ENCODE results near the gene MYLIP. TPM values are rescaled to one million over a fixed set of nuclear protein-coding genes. Genes with fewer than 3 reads are reported as not detected.
A peak's percentile ranks its signal among the peaks of the same experiment; 100 is the strongest.

MYLIP gene
- total and polyA plus RNA-seq, 4 experiments from 2014 or later, result 17.5 to 88.8 (median 45.9) TPM

DNA sequence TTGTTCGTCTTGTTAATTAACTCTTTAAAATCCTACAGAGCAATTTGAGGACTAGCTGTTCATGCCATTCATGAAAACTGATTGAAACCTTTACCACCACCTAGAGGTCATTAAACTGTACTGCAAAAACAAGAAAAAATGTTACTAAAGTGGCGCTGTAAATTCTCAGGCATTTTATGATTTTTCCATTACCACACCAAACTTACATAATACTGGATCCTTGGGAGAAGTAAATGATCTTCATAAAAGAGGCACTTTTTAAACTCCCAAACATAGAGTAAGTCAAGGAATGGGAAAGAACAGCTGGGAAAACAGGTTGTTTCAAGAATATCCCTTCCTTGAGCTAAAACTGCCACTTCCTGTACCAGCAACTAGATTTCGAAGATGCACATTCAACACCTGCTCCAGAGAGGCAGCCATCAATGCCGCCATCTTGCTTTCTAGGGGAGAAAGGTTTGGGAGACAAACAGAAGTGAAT is 54.3 kb downstream of the MYLIP start:
- peaks cover 4 to 13% of the 10 kb centered on the region in 2 donors for H3K36me3 Mint-ChIP-seq
- H3K4me3 ChIP-seq (ENCODE audit: low read length in 2 of 2), result no peak overlapping the region
- peak overlapping the region in 3 of 8 donors; percentile 15 to 47 (median 35) for H3K4me3 Mint-ChIP-seq
- peaks cover 9 to 32% (median 25%) of the 10 kb centered on the region in 8 donors for H3K9me3 Mint-ChIP-seq
- peaks cover 24% of the 10 kb centered on the region for H3K4me1 ChIP-seq (ENCODE audit: insufficient read depth, low read length)
- CTCF ChIA-PET (ENCODE audit: partially characterized antibody), result interaction anchor here (0.6 to 7.7 kb wide), 34 partner anchors 8 to 560 kb away, joined by 3 to 158 read pairs (median 4); partner anchors contain the start of gene MYLIP
- peaks cover 22 to 44% (median 33%) of the 10 kb centered on the region in 4 donors for H3K4me1 Mint-ChIP-seq
- POLR2A ChIA-PET (ENCODE audit: partially characterized antibody), result interaction anchor here (1.1 to 7.3 kb wide), 5 partner anchors 53 to 521 kb away, joined by 3 to 82 read pairs (median 5); partner anchors contain the start of gene MYLIP
- H3K27me3 Mint-ChIP-seq, result peaks cover 0 to 1% of the 10 kb centered on the region in 2 donors
- no peak overlapping the region for H3K27ac ChIP-seq (ENCODE audit: low read depth, low read length)
- intact Hi-C loops (cut with micrococcal nuclease), result loop anchor here (1.0 kb wide), 3 partner anchors 23 to 492 kb away; no protein-coding TSS in a partner anchor
- H3K36me3 ChIP-seq (ENCODE audit: insufficient read depth, low read length), result no peaks in the 10 kb centered on the region
- H3K27ac Mint-ChIP-seq, result peak overlapping the region in 5 of 7 donors; percentile 23 to 71 (median 41)
- H3K9me3 ChIP-seq (ENCODE audit: control insufficient read depth in 1 of 2, low read length in 2 of 2), result peaks cover 0 to 4% of the 10 kb centered on the region in 2 donors
- peak in 3 of 5 donors; percentile 44 to 49 (median 48) for DNase-seq
- H3K27me3 ChIP-seq (ENCODE audit: insufficient read depth, low read length), result no peaks in the 10 kb centered on the region

DNA sequence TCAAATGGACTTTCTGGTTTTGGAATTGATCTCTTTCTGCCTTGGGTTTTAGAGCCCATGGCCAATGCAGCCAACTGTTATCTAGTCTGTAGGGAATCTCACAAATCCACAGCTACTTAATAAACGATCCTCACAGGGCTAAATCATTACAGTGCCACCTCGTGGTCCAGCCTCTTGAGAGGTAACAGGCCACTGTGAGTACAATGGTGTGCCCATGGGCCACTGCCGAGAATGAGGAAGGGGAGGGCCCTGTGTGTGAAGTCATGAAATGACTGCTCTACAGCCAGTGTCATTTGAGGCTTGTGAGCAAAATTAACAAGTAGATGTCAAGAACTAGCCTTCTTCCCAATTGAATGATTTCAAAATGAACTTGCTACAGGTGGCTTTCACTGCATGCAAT is 55.2 kb downstream of the MYLIP start:
- H3K9me3 Mint-ChIP-seq, result peaks cover 4 to 26% (median 19%) of the 10 kb centered on the region in 8 donors
- peaks cover 0 to 1% of the 10 kb centered on the region in 2 donors for H3K27me3 Mint-ChIP-seq
- H3K27ac ChIP-seq (ENCODE audit: low read depth, low read length), result no peak overlapping the region
- H3K27ac Mint-ChIP-seq, result peak overlapping the region in 1 of 7 donors; percentile 57
- CTCF ChIA-PET (ENCODE audit: partially characterized antibody), result interaction anchor here (1.0 to 7.7 kb wide), 8 partner anchors 15 to 490 kb away, joined by 3 to 158 read pairs (median 11); partner anchors contain the start of gene MYLIP
- POLR2A ChIA-PET (ENCODE audit: partially characterized antibody), result interaction anchor here (1.6 to 7.3 kb wide), 2 partner anchors 54 to 493 kb away, joined by 7 to 82 read pairs; partner anchors contain the start of gene MYLIP
- peaks cover 22% of the 10 kb centered on the region for H3K4me1 ChIP-seq (ENCODE audit: insufficient read depth, low read length)
- H3K36me3 Mint-ChIP-seq, result peaks cover 4 to 9% of the 10 kb centered on the region in 2 donors
- peaks cover 0 to 4% of the 10 kb centered on the region in 2 donors for H3K9me3 ChIP-seq (ENCODE audit: control insufficient read depth in 1 of 2, low read length in 2 of 2)
- intact Hi-C loops (cut with micrococcal nuclease), result no loop called here
- no peaks in the 10 kb centered on the region for H3K27me3 ChIP-seq (ENCODE audit: insufficient read depth, low read length)
- no peak overlapping the region for H3K4me3 Mint-ChIP-seq
- no peak overlapping the region for H3K4me3 ChIP-seq (ENCODE audit: low read length in 2 of 2)
- DNase-seq, result peak in 1 of 5 donors; percentile 9
- H3K36me3 ChIP-seq (ENCODE audit: insufficient read depth, low read length), result no peaks in the 10 kb centered on the region
- peaks cover 20 to 36% (median 28%) of the 10 kb centered on the region in 4 donors for H3K4me1 Mint-ChIP-seq

DNA sequence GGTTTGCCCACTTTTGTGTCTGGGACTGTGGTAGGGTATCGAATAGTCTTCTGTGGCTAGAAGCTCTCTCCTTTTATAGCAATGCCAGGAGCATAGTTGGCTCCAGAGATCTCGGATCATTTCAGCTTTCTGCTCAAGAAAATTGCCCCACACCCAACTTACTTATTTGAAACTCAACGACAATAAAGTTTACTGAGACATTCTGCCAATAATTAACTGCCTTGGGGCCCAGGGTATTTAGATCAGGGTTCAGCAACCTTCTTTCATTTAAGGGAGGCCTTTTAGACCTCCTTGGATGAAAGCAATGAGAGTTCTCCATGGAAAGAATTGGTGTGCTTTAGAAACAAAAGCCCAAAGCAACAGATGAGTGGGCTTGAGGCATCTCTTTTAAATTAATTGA is 55.7 kb downstream of the MYLIP start:
- no peak overlapping the region for H3K27ac ChIP-seq (ENCODE audit: low read depth, low read length)
- H3K9me3 ChIP-seq (ENCODE audit: control insufficient read depth in 1 of 2, low read length in 2 of 2), result peaks cover 0 to 4% of the 10 kb centered on the region in 2 donors
- Mint-ChIP-seq H3K36me3 (peaks cover 4 to 9% of the 10 kb centered on the region in 2 donors), H3K9me3 (peaks cover 4 to 25% (median 19%) of the 10 kb centered on the region in 8 donors), H3K4me3 (no peak overlapping the region), H3K27ac (no peak overlapping the region), H3K4me1 (peaks cover 20 to 32% (median 25%) of the 10 kb centered on the region in 4 donors), H3K27me3 (peaks cover 0 to 1% of the 10 kb centered on the region in 2 donors)
- ChIA-PET POLR2A (ENCODE audit: partially characterized antibody) (no interaction called here), CTCF (ENCODE audit: partially characterized antibody) (interaction anchor here (1.4 to 7.7 kb wide), 6 partner anchors 15 to 490 kb away, joined by 3 to 158 read pairs (median 17); partner anchors contain the start of gene MYLIP)
- H3K4me1 ChIP-seq (ENCODE audit: insufficient read depth, low read length), result peaks cover 18% of the 10 kb centered on the region
- H3K27me3 ChIP-seq (ENCODE audit: insufficient read depth, low read length), result no peaks in the 10 kb centered on the region
- no peaks in the 10 kb centered on the region for H3K36me3 ChIP-seq (ENCODE audit: insufficient read depth, low read length)
- no peak overlapping the region for H3K4me3 ChIP-seq (ENCODE audit: low read length in 2 of 2)
- no peak for DNase-seq
- intact Hi-C loops (cut with micrococcal nuclease), result no loop called here

DNA sequence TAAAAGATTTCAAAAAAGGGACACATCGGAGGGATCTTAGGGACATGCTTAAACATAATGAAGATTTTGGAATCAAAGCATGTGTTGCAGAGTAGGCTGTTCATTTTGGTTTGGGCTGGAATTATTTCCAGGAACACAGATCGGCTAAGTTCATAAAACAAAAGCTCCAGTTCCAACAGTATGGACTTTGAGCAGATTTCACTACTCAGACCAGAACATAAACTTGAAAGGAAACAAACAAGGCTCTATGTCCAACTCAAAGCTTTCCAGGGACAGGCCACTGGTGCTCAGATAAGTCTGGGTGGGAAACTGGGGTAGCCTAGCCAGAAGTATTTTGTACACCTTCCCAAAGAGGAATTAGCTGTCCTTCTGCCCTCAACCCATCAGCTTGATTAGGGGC is 58.3 kb downstream of the MYLIP start:
- no peak overlapping the region for H3K4me3 Mint-ChIP-seq
- H3K9me3 Mint-ChIP-seq, result peaks cover 0 to 3% (median 0%) of the 10 kb centered on the region in 8 donors
- peaks cover 5 to 10% (median 8%) of the 10 kb centered on the region in 4 donors for H3K4me1 Mint-ChIP-seq
- ChIA-PET POLR2A (ENCODE audit: partially characterized antibody) (no interaction called here), CTCF (ENCODE audit: partially characterized antibody) (interaction anchor here (1.0 to 1.8 kb wide), 6 partner anchors 7 to 500 kb away, joined by 3 to 6 read pairs (median 4); no protein-coding TSS in a partner anchor)
- Histone ChIP-seq H3K9me3 (ENCODE audit: control insufficient read depth in 1 of 2, low read length in 2 of 2) (no peaks in the 10 kb centered on the region), H3K36me3 (ENCODE audit: insufficient read depth, low read length) (no peaks in the 10 kb centered on the region), H3K27me3 (ENCODE audit: insufficient read depth, low read length) (no peaks in the 10 kb centered on the region), H3K4me3 (ENCODE audit: low read length in 2 of 2) (no peak overlapping the region), H3K4me1 (ENCODE audit: insufficient read depth, low read length) (peaks cover 9% of the 10 kb centered on the region), H3K27ac (ENCODE audit: low read depth, low read length) (no peak overlapping the region)
- no peak overlapping the region for H3K27ac Mint-ChIP-seq
- DNase-seq, result no peak
- H3K27me3 Mint-ChIP-seq, result peaks cover 4 to 6% of the 10 kb centered on the region in 2 donors
- peaks cover 0 to 2% of the 10 kb centered on the region in 2 donors for H3K36me3 Mint-ChIP-seq
- intact Hi-C loops (cut with micrococcal nuclease), result no loop called here

DNA sequence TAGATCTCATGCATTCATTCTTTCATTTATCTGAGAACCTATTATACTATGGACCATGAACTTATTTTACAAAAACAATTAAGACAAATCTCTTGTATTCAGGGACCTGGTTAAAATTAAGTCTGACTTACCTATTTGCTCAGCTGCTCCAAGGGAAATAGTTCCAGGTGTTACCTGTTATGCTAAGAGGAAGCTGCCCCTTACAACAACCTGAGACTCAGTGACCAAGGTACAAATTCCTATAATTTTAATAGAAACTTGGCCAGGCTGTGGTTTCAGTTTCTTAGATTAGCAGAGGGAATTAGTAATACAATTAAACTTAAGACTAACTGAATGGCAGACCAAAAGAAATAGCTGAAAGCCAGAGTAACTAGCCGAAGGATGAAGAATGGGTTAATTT is 61.3 kb downstream of the MYLIP start:
- Histone ChIP-seq H3K9me3 (ENCODE audit: control insufficient read depth in 1 of 2, low read length in 2 of 2) (no peaks in the 10 kb centered on the region), H3K4me1 (ENCODE audit: insufficient read depth, low read length) (no peaks in the 10 kb centered on the region), H3K4me3 (ENCODE audit: low read length in 2 of 2) (no peak overlapping the region), H3K27me3 (ENCODE audit: insufficient read depth, low read length) (no peaks in the 10 kb centered on the region), H3K36me3 (ENCODE audit: insufficient read depth, low read length) (no peaks in the 10 kb centered on the region), H3K27ac (ENCODE audit: low read depth, low read length) (no peak overlapping the region)
- ChIA-PET CTCF (ENCODE audit: partially characterized antibody) (interaction anchor here (1.3 kb wide), 1 partner anchor 16 kb away, joined by 4 read pairs; no protein-coding TSS in a partner anchor), POLR2A (ENCODE audit: partially characterized antibody) (no interaction called here)
- H3K27me3 Mint-ChIP-seq, result peaks cover 10 to 11% of the 10 kb centered on the region in 2 donors
- H3K9me3 Mint-ChIP-seq, result no peaks in the 10 kb centered on the region
- no peak overlapping the region for H3K27ac Mint-ChIP-seq
- no peaks in the 10 kb centered on the region for H3K36me3 Mint-ChIP-seq
- intact Hi-C loops (cut with micrococcal nuclease), result no loop called here
- no peaks in the 10 kb centered on the region for H3K4me1 Mint-ChIP-seq
- no peak for DNase-seq
- no peak overlapping the region for H3K4me3 Mint-ChIP-seq

DNA sequence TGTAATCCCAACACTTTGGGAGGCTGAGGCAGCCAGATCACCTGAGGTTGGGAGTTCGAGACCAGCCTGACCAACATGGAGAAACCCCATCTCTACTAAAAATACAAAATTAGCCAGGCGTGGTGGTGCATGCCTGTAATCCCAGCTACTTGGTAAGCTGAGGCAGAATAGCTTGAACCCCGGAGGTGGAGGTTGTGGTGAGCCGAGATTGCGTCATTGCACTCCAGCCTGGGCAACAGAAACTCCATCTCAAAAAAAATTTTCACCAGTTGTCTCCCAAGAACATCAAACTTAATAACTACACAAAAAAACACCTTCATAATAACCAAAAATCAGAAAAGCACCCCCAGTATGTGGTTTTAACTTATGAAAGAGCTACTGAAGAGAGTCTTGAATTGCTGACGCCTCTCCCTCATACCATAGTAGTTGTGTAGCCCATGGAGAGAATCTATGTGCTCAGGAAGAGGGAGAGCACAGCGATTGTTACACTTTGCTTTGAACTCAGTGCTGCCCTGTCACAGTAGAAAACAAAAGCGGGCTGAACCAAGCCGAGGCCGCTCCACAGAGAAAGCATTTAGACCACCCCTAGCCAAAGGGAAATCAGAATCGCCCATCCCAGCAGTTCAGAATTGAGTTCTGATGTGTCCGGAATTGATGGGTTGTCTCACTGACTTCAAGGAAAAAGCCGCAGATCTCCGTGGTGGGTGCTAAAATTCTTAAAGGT is 67.5 kb downstream of the MYLIP start:
- Histone ChIP-seq H3K4me1 (ENCODE audit: insufficient read depth, low read length) (no peaks in the 10 kb centered on the region), H3K4me3 (ENCODE audit: low read length in 2 of 2) (no peak overlapping the region), H3K27me3 (ENCODE audit: insufficient read depth, low read length) (no peaks in the 10 kb centered on the region), H3K27ac (ENCODE audit: low read depth, low read length) (no peak overlapping the region), H3K9me3 (ENCODE audit: control insufficient read depth in 1 of 2, low read length in 2 of 2) (no peaks in the 10 kb centered on the region), H3K36me3 (ENCODE audit: insufficient read depth, low read length) (no peaks in the 10 kb centered on the region)
- POLR2A ChIA-PET (ENCODE audit: partially characterized antibody), result no interaction called here
- Mint-ChIP-seq H3K4me3 (no peak overlapping the region), H3K4me1 (no peaks in the 10 kb centered on the region), H3K9me3 (no peaks in the 10 kb centered on the region), H3K36me3 (no peaks in the 10 kb centered on the region), H3K27ac (no peak overlapping the region), H3K27me3 (peaks cover 16 to 21% of the 10 kb centered on the region in 2 donors)
- intact Hi-C loops (cut with micrococcal nuclease), result no loop called here
- DNase-seq, result no peak
- CTCF ChIA-PET (ENCODE audit: partially characterized antibody), result interaction anchor here (1.8 kb wide), 1 partner anchor 9 kb away, joined by 8 read pairs; no protein-coding TSS in a partner anchor

DNA sequence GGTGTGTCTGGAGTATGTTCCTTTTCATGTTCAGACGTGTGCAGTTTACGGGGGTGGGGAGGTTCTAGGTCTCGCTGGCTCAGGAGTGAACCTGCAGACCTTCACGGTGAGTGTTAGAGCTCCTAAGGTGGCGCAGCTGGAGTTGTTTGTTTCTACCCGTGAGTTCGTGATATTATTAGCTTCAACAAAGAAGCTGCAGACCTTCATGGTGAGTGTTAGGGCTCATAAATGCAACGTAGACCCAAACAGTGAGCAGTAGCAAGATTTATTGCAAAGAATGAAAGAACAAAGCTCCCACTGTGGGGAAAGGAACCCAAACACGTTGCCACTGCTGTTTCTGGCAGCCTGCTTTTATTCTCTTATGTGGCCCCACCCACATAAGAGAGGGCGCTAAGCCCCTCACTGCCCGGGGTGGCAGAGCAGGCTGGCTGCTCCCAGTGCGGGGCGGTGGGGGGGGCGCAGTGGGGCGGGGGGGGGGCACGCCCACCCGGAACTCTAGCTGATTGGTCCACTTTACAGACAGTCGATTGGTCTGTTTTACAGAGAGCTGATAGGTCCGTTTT is 68.2 kb downstream of the MYLIP start:
- POLR2A ChIA-PET (ENCODE audit: partially characterized antibody), result no interaction called here

More for the DNA sequence above, 68.2 kb downstream of the MYLIP start:
- Histone ChIP-seq H3K4me1 (ENCODE audit: insufficient read depth, low read length) (no peaks in the 10 kb centered on the region), H3K27ac (ENCODE audit: low read depth, low read length) (no peak overlapping the region), H3K36me3 (ENCODE audit: insufficient read depth, low read length) (no peaks in the 10 kb centered on the region), H3K27me3 (ENCODE audit: insufficient read depth, low read length) (no peaks in the 10 kb centered on the region), H3K9me3 (ENCODE audit: control insufficient read depth in 1 of 2, low read length in 2 of 2) (no peaks in the 10 kb centered on the region), H3K4me3 (ENCODE audit: low read length in 2 of 2) (no peak overlapping the region)
- Mint-ChIP-seq H3K27me3 (peaks cover 13 to 21% of the 10 kb centered on the region in 2 donors), H3K9me3 (no peaks in the 10 kb centered on the region), H3K36me3 (no peaks in the 10 kb centered on the region), H3K4me3 (no peak overlapping the region), H3K27ac (no peak overlapping the region), H3K4me1 (no peaks in the 10 kb centered on the region)
- no peak for DNase-seq
- intact Hi-C loops (cut with micrococcal nuclease), result no loop called here
- CTCF ChIA-PET (ENCODE audit: partially characterized antibody), result interaction anchor here (1.3 to 1.8 kb wide), 2 partner anchors 9 to 11 kb away, joined by 3 to 8 read pairs; no protein-coding TSS in a partner anchor
